Measurements from ENCODE around the gene MSL1. TPM values are rescaled to one million over a fixed set of nuclear protein-coding genes. Genes with fewer than 3 reads are reported as not detected.

MSL1 gene
- total and polyA plus RNA-seq, 2 of the 13 experiments (the other 11 are each of a cell fraction or from before 2014, with no cell fraction given) = 63.8 to 88.5 TPM

GRCh38 chr17:40098846-40099618, 22.7 kb upstream of the MSL1 start (continued):
- TF ChIP-seq ZHX1 (CRISPR knock-in tag; IDR thresholded peaks at IDR 0.05; ENCODE audit: low read depth) = no peak
- peak; percentile 100 for TF ChIP-seq MNT (IDR thresholded peaks at IDR 0.05)
- TF ChIP-seq BCLAF1 (IDR thresholded peaks at IDR 0.05) = no peak
- peak; percentile 86; the same call in 1 of the 2 replicates for TF ChIP-seq ZFP82 (CRISPR knock-in tag; IDR thresholded peaks at IDR 0.05; ENCODE audit: borderline replicate concordance)
- no peak for TF ChIP-seq CHCHD3 (CRISPR knock-in tag; IDR thresholded peaks at IDR 0.05)
- TF ChIP-seq ZNF414 (CRISPR knock-in tag; IDR thresholded peaks at IDR 0.05) = peak; percentile 77; the same call in 1 of the 2 replicates
- TF ChIP-seq ZNF496 (CRISPR knock-in tag; IDR thresholded peaks at IDR 0.05; ENCODE audit: insufficient replicate concordance) = no peak
- no peak for TF ChIP-seq TAF15 (IDR thresholded peaks at IDR 0.05; ENCODE audit: low read depth, low read length, poor library complexity, severe bottlenecking)
- TF ChIP-seq PAWR (CRISPR knock-in tag; IDR thresholded peaks at IDR 0.05; ENCODE audit: borderline replicate concordance) = no peak; the same call in 1 of the 2 replicates
- TF ChIP-seq STAT6 (CRISPR knock-in tag; IDR thresholded peaks at IDR 0.05; ENCODE audit: borderline replicate concordance) = no peak
- TF ChIP-seq THAP11 (CRISPR knock-in tag; IDR thresholded peaks at IDR 0.05) = peak; percentile 96
- TF ChIP-seq TEAD3 (CRISPR knock-in tag; optimal IDR thresholded peaks at IDR 0.05; ENCODE audit: borderline replicate concordance) = peak; percentile 91
- 0 out of 2 replicates have a peak, but pooled peaks have one; percentile 62 for TF ChIP-seq PAX8 (CRISPR knock-in tag; IDR thresholded peaks at IDR 0.05; ENCODE audit: borderline replicate concordance)
- no peak for TF ChIP-seq MAFK (conservative IDR thresholded peaks at IDR 0.05 in 1 of 2, IDR thresholded peaks at IDR 0.05 in 1 of 2; ENCODE audit: low read length in 2 of 2)
- no peak for TF ChIP-seq ZNF207 (IDR thresholded peaks at IDR 0.05; ENCODE audit: borderline replicate concordance)
- 0 out of 2 replicates have a peak, but pooled peaks have one; percentile 7 for TF ChIP-seq GATA4 (IDR thresholded peaks at IDR 0.05; ENCODE audit: borderline replicate concordance, low read depth)
- TF ChIP-seq ZNF335 (CRISPR knock-in tag; IDR thresholded peaks at IDR 0.05) = peak; percentile 91
